Smooth muscle cell (in vitro differentiated cells): ENCODE results near the gene GSTM1. TPM values are rescaled to one million over a fixed set of nuclear protein-coding genes. Genes with fewer than 3 reads are reported as not detected.

ENCODE experiments used
- DNase-seq: peaks from one replicate; lab custom pipeline; 2025; ENCODE audit not compliant: unreplicated experiment; lab: John Stamatoyannopoulos, UW
- H2AFZ ChIP-seq: fragments of 200-600 bp; sonication (generic); 2 replicates; pipeline ENCODE4 v1.6.0; 2016; ENCODE audit warnings: antibody characterized with exemption, low read depth, mild to moderate bottlenecking
- H3F3A ChIP-seq: fragments of 200-600 bp; sonication (generic); 2 replicates; pipeline ENCODE4 v1.6.0; 2017; ENCODE audit warnings: antibody characterized with exemption, low read depth
- H3K27ac ChIP-seq: fragments of 200-600 bp; sonication (generic); 2 replicates; pipeline ENCODE4 v1.5.1; 2016; ENCODE audit warnings: low read depth, mild to moderate bottlenecking
- H3K27me3 ChIP-seq: fragments of 200-600 bp; sonication (generic); 2 replicates; pipeline ENCODE4 v1.6.1; 2016; ENCODE audit warnings: low read depth, mild to moderate bottlenecking
- H3K36me3 ChIP-seq: fragments of 200-600 bp; sonication (generic); 2 replicates; pipeline ENCODE4 v1.5.1; 2016; ENCODE audit warnings: low read depth
- H3K4me1 ChIP-seq: fragments of 200-600 bp; sonication (generic); 2 replicates; pipeline ENCODE4 v1.5.1; 2016; ENCODE audit warnings: low read depth
- H3K4me2 ChIP-seq: fragments of 200-600 bp; sonication (generic); 2 replicates; pipeline ENCODE4 v1.6.0; 2016; ENCODE audit warnings: mild to moderate bottlenecking
- H3K4me3 ChIP-seq: fragments of 200-600 bp; sonication (generic); 2 replicates; pipeline ENCODE4 v1.5.1; 2016; ENCODE audit warnings: mild to moderate bottlenecking
- H3K79me2 ChIP-seq: fragments of 200-600 bp; sonication (generic); 2 replicates; pipeline ENCODE4 v1.6.0; 2016; ENCODE audit warnings: low read depth, mild to moderate bottlenecking
- H3K9ac ChIP-seq: fragments of 200-600 bp; sonication (generic); 2 replicates; pipeline ENCODE4 v1.6.0; 2016; ENCODE audit warnings: low read depth
- H3K9me3 ChIP-seq: fragments of 200-600 bp; sonication (generic); replicated peaks from 2 replicates; pipeline ENCODE4 v1.5.1; 2016; ENCODE audit warnings: low read depth
- H4K20me1 ChIP-seq: fragments of 200-600 bp; sonication (generic); 2 replicates; pipeline ENCODE4 v1.6.0; 2016; ENCODE audit warnings: low read depth
- CTCF ChIP-seq: fragments of 200-600 bp; sonication (generic); IDR thresholded peaks from 2 replicates; pipeline ENCODE4 v1.5.1; 2017; ENCODE audit warnings: borderline replicate concordance, mild to moderate bottlenecking, antibody characterized with exemption; ENCODE audit not compliant: insufficient read depth, poor library complexity, severe bottlenecking
- WGBS: methylation state at CpG from one replicate; pipeline ENCODE4 v1.1.7; 2016; ENCODE audit warnings: low lambda C conversion rate; 5-methylcytosine and 5-hydroxymethylcytosine counted together
- polyA plus RNA-seq: library from polyadenylated mRNA; unstranded; fragments of >200 nt; fragmentation: Nextera tagmentation; extraction: Ambion mirVana; gene quantifications from 2 replicates; pipeline ENCODE4 v1.2.1, GENCODE V29; 2016
- total RNA-seq: library from RNA; depleted of rRNA; stranded (reverse); fragments of >200 nt; gene quantifications from 2 replicates; pipeline ENCODE4 v1.2.3, GENCODE V29; 2014

GSTM1 gene
- 15.9 and 20.9 TPM in 2 replicates for total RNA-seq
- 31.4 and 46.3 TPM in 2 replicates for polyA plus RNA-seq

- DNase-seq: no peak
- H3K9ac ChIP-seq: no peak within 1 kb of the TSS
- H3K36me3 ChIP-seq: no peaks in the 10 kb centered on the region
- H3K4me2 ChIP-seq: peak within 1 kb of the TSS; percentile 74
- TF ChIP-seq CTCF: no peak
- no peaks in the 10 kb centered on the region for H3K79me2 ChIP-seq
- peak within 1 kb of the TSS; percentile 43 for H3K4me3 ChIP-seq
- no peaks in the 10 kb centered on the region for H3K27me3 ChIP-seq
- 45% methylated on average over 30 of the region's 46 CpGs for WGBS
- H3K27ac ChIP-seq: no peak within 1 kb of the TSS
- no peaks in the 10 kb centered on the region for H3F3A ChIP-seq
- H4K20me1 ChIP-seq: no peaks in the 10 kb centered on the region
- H2AFZ ChIP-seq: no peak within 1 kb of the TSS
- H3K4me1 ChIP-seq: no peaks in the 10 kb centered on the region
- no peaks in the 10 kb centered on the region for H3K9me3 ChIP-seq
Measured at GRCh38 chr1:109687641-109688499, at the start of gene GSTM1. Gene GSTM1 (plus strand): TSS chr1:109687817. CDS start chr1:109687874, 57 bp downstream.

GRCh38 chr1:109639063-109639840 is 48.4 kb upstream of the GSTM1 start:
- Histone ChIP-seq H3K27ac (no peak overlapping the region), H3K9ac (no peak overlapping the region), H3K27me3 (no peaks in the 10 kb centered on the region), H3K9me3 (no peaks in the 10 kb centered on the region), H2AFZ (no peak overlapping the region), H3K79me2 (no peaks in the 10 kb centered on the region), H4K20me1 (no peaks in the 10 kb centered on the region), H3K4me3 (no peak overlapping the region), H3K4me2 (no peak overlapping the region), H3K4me1 (peaks cover 4% of the 10 kb centered on the region), H3K36me3 (no peaks in the 10 kb centered on the region), H3F3A (no peaks in the 10 kb centered on the region)
- DNase-seq: no peak
- no peak for TF ChIP-seq CTCF
- 84% methylated on average over 8 of the region's 9 CpGs for WGBS

GRCh38 chr1:109639841-109640184 is 47.8 kb upstream of the GSTM1 start:
- no peak for TF ChIP-seq CTCF
- Histone ChIP-seq H3F3A (no peaks in the 10 kb centered on the region), H3K4me3 (no peak overlapping the region), H3K9me3 (no peaks in the 10 kb centered on the region), H3K36me3 (no peaks in the 10 kb centered on the region), H3K4me1 (peaks cover 4% of the 10 kb centered on the region), H3K9ac (no peak overlapping the region), H4K20me1 (no peaks in the 10 kb centered on the region), H3K79me2 (no peaks in the 10 kb centered on the region), H3K27ac (no peak overlapping the region), H3K27me3 (no peaks in the 10 kb centered on the region), H3K4me2 (no peak overlapping the region), H2AFZ (no peak overlapping the region)
- no peak for DNase-seq
- WGBS: 59% methylated on average over 6 of the region's 6 CpGs
